ENCODE results near the gene CXorf66.

- TF ChIP-seq POLR2AphosphoS5 (IDR thresholded peaks at IDR 0.05; ENCODE audit: control insufficient read depth, insufficient read depth, low read depth, low read length), result no peak
- TF ChIP-seq DPF2 (IDR thresholded peaks at IDR 0.05), result no peak
- no peak for TF ChIP-seq HMG20B (CRISPR knock-in tag; IDR thresholded peaks at IDR 0.05)
Observed at GRCh38 chrX:139967750-139968149, 2.4 kb upstream of the CXorf66 start.

Data from K562 (cell line).